ENCODE measurements around the gene CDC14A. TPM values are rescaled to one million over a fixed set of nuclear protein-coding genes. Genes with fewer than 3 reads are reported as not detected.
"Not testable (repeated sequence)": the region's sequence is repeated elsewhere in the genome, so short reads cannot be mapped to it uniquely, and the experiment has no call there.

Gene CDC14A
- total RNA-seq, 1 donor from 2014 or later: 6.8 TPM

DNA sequence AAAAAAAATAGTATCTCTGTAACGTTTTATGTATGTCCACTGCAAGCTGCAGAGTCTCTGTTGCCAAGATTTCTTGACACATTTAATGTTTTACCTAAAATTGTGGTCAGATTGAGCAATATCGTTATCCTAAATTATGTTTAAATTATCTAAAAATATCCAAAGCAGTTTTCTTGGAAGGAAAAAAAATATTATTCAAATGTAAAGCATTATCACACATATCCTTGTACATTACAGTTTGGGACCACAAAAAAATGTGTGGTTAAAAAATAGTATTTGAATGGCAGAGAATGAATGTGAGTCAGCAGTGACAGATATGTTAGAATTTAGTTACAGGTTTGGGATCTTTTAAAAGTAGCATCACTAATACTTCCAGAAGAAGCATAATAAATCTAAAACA is 21.2 kb upstream of the CDC14A start:
- not testable (repeated sequence) for DNase-seq (ENCODE audit: low spot score)

- DNase-seq (ENCODE audit: low spot score): no peak
Measured at GRCh38 chr1:100332331-100332730, 20.0 kb upstream of the CDC14A start.

DNA sequence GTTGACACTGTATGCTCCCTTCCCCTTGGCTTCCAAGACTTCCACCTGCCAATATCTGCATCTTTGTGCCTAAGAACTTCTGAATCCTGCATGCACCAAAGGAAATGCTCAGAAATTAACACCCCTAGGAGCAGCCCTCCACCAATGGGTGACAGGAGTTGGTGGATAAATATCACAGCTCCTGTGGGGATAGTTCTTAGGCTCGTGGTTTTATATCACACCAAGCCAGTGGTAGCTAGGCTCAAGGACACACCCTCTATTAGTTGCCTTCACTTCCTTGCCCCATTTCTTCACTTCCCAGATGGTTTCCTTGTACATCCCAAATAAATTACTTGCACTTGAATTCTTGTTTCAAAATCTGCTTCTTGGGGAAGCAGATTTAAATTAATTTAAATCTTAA is 16.9 kb upstream of the CDC14A start:
- DNase-seq (ENCODE audit: low spot score): no peak

DNA sequence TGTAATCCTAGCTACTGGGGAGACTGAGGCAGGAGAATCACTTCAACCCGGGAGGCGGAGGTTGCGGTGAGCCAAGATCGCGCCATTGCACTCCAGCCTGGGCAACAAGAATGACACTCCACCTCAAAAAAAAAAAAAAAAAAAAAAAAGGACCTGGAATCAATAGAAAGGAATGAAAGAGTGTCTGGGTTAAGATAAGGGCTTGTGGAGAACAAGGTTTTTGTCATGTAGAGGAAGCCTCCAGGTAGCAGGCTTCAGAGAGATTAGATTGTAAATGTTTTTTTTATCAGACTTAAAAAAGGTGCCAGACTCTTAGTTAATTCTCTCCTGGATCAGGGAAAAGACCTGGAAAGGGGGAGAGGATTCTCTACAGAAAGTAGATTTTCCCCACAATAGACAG is 14.4 kb upstream of the CDC14A start:
- not testable (repeated sequence) for DNase-seq (ENCODE audit: low spot score)

DNA sequence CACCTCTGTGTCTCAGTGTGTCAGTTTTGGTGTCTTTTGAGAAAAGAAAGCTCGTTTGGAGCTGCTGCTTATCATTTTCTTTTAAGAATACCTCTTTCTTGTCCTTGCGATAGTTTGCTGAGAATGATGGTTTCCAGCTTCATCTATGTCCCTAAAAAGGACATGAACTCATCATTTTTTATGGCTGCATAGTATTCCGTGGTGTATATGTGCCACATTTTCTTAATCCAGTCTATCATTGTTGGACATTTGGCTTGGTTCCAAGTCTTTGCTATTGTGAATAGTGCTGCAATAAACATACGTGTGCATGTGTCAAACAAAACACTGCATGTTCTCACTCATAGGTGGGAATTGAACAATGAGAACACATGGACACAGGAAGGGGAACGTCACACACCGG is 12.6 kb upstream of the CDC14A start:
- DNase-seq (ENCODE audit: low spot score): not testable (repeated sequence)

- DNase-seq (ENCODE audit: low spot score): no peak
Measured at GRCh38 chr1:100340494-100340893, 11.8 kb upstream of the CDC14A start.

GRCh38 chr1:100342348-100342747 is 10.0 kb upstream of the CDC14A start:
- no peak for DNase-seq (ENCODE audit: low spot score)

GRCh38 chr1:100343897-100344296 is 8.4 kb upstream of the CDC14A start:
- no peak for DNase-seq (ENCODE audit: low spot score)

DNA sequence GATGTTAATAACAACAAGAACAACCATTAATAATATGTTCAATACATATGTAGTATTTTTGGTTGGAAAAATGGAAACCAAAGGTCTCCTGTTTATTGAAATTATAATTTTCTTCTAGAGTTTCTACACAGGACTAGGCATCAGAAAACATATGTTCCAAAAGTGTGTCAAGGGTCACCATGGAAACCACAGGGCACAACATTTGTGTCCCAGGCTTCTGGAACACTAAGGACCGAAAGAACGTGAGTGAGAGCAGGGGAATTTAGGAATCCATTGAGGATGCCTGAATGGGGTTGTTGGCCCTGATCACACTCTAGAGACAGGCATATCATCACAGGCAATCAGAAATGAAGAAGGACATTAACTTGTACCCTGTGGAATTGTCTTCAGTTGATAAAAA is 7.5 kb upstream of the CDC14A start:
- no peak for DNase-seq (ENCODE audit: low spot score)

DNA sequence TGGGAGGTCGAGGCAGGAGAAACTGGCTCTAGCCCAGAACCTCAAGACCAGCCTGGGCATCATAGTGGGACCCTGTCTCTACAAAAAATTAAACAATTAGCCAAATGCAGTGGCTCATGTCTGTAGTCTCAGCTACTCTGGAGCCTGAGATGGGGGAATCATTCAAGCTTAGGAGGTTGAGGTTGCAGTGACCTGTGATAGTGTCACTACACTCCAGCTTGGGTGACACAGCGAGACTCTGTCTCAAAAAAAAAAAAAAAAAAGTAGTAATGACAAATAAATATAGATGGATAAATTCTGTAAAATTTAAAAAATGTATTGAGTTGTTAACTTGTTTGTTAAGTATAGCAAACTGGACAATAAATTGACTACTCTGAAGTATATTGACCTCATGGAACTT is 5.9 kb upstream of the CDC14A start:
- DNase-seq (ENCODE audit: low spot score): no peak

- DNase-seq (ENCODE audit: low spot score): no peak
Measured at GRCh38 chr1:100347009-100347966, 5.0 kb upstream of the CDC14A start.

- DNase-seq (ENCODE audit: low spot score): no peak
Measured at GRCh38 chr1:100348549-100349144, 3.7 kb upstream of the CDC14A start.

DNA sequence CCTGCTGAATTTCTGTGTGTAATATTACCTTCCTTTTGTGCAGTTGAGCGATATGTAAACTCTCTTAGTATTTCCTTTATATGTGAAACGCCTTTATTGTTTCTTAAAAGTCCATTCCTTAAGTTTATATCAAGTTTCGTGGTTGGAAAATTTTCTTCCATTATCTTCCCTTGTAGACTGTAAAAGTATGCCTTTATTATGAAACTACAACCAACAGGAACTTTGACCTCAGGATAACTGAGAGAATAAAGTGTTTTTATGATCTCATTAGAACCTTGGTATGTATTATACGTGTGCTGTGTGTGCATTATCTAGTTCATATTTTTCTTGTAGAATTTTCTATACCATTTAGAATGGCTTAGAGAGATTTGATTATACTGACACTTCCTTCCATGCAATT is 3.1 kb upstream of the CDC14A start:
- no peak for DNase-seq (ENCODE audit: low spot score)

DNA sequence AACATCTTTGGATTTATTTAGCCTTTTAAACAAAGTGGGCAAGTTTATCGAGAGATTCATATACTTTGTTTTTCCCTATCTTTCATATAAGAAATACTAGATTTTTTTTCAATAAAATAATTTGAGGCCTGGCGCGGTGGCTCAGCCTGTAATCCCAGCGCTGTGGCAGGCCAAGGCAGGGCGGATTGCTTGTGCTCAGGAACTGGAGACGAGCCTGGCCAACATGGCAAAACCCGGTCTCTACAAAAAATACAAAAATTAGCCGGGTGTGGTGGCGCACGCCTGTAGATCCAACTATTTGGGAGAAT is 1.6 kb upstream of the CDC14A start:
- no peak for DNase-seq (ENCODE audit: low spot score)

GRCh38 chr1:100351095-100351887 is 1.0 kb upstream of the CDC14A start:
- peak; percentile 94 for DNase-seq (ENCODE audit: low spot score)

DNA sequence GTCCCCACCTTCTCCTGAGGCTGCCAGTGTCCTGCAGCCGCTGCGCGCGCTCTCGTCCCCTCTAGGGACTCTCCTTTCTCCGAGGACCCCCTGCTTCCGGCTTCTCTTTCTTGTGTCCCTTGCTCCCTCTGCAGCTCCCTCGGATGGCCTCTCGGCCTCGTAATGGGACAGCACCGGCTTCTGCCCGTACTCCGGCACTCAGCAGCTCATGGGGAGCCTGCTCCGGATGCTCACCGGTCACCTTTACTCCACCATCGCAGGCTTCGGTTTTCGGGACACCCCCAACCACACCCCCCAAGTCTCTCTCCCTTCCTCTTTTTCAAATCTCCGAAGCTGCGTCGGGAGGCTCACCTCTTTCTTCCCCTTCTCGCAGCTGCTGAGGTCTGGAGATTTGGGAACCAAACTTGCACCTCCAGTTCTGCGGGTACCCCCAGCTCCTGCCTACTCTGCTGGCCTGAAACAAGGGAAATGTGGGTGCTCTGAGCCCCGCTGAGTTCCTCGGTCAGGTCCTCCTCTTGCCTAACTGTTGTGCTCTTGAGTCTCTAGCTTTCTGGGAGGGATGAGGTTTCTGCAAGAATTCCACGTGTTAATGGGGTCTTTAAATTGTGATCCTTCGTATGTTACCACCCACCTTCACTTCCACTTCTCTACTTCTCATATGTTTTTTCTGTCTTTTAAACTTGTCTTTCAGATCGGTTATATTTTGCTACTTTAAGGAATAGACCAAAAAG is 930 bp downstream of the CDC14A start:
- DNase-seq (ENCODE audit: low spot score): no peak

- DNase-seq (ENCODE audit: low spot score): no peak
Measured at GRCh38 chr1:100353988-100354387, 1.7 kb downstream of the CDC14A start.

GRCh38 chr1:100354971-100355394 is 2.7 kb downstream of the CDC14A start:
- no peak for DNase-seq (ENCODE audit: low spot score)

- DNase-seq (ENCODE audit: low spot score): no peak
Measured at GRCh38 chr1:100358210-100358609, 5.9 kb downstream of the CDC14A start.

- DNase-seq (ENCODE audit: low spot score): no peak
Measured at GRCh38 chr1:100359139-100359538, 6.8 kb downstream of the CDC14A start.

DNA sequence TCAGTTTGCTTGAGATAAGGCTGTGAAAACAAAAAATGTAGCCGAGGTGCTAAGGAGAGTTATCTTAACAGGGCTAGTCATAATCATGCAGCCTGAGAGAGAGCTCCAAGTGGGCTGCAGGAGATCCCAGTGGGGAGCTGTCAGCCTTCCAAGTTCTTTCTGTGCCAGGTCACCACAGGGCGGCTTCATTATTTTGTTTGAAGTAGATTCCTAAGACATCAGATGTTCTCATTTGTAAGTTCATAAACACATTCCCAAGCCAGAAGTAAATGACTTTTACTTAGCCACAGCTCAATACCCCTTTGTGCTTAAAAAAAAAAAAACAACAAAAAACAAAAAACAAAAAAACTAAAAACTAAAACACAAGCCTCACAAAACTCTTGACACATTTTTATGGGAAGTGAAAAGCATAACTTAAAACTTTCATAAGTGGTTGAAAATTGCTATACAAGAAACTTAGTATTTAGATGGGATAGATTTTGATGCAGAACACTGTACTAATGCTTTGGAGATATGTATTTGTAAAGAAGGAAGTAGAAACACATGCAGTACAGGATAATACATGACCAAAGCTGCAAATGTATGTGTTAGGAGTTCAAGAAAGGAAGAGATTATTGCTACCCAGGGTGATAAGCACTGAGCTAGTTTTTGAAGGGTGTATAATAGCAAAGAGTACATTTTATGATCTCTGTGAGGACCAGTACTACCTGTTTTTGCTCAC is 8.6 kb downstream of the CDC14A start:
- DNase-seq (ENCODE audit: low spot score): no peak

Data from mesenteric fat pad (tissue), 1 donor.